COLO829 (cell line): ENCODE measurements around the gene AUNIP.
A peak's percentile ranks its signal among the peaks of the same experiment; 100 is the strongest.

Source experiments
- DNase-seq: peaks from one replicate; pipeline ENCODE4 v3.0.0; 2012; ENCODE audit warnings: low spot score

Gene AUNIP

DNA sequence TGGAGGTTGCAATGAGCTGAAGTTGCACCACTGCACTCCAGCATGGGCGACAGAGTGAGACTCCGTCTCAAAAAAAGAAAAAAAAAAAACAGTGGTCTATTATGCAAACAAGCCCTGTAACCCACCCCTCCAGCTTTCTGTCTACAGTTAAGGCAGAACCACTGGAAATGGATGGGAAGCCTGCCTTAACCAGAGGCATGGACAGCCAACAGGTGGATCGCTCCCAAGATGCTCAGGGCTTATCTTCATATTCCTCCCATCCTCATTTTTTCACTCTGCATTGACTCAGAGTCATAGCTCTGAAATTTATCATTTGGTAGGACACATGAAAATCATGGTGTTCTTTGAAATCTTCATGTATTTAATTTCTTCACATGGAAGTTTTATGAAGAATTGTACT, 30.8 kb downstream of the AUNIP start:
- no peak for DNase-seq

DNA sequence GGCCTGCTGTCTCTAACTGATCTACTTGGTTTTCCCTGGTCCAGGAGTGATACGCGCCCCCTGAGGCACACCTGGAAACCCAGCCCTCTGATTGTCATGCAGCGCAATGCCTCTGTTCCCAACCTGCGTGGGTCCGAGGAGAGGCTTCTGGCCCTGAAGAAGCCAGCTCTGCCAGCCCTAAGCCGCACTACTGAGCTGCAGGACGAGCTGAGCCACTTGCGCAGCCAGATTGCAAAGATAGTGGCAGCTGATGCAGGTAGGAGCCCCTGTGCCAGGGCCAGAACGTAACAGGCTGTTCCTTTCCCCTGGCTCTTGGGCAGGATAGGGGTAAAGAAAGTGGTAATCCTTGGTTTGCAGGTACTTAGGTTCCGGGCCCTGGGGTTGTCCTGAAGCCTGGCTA, 32.7 kb downstream of the AUNIP start:
- no peak for DNase-seq

DNA sequence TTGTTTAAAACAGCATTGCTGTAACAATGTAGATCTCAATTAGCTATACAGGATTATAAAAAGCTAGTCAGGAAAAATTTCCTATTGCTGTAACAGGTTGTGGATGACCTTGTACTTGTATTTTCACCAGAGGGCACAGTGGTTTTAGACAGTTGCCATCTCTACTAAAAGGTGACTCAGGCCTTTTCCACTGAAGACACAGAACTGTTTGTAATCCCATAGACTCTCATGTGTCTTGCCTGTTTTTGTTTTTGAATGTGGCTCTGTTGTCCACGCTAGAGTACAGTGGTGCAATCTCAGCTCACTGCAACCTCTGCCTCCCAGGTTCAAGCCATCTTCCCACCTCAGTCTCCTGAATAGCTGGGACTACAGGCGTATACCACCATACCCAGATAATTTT, 33.7 kb downstream of the AUNIP start:
- DNase-seq, result peak; percentile 67

DNA sequence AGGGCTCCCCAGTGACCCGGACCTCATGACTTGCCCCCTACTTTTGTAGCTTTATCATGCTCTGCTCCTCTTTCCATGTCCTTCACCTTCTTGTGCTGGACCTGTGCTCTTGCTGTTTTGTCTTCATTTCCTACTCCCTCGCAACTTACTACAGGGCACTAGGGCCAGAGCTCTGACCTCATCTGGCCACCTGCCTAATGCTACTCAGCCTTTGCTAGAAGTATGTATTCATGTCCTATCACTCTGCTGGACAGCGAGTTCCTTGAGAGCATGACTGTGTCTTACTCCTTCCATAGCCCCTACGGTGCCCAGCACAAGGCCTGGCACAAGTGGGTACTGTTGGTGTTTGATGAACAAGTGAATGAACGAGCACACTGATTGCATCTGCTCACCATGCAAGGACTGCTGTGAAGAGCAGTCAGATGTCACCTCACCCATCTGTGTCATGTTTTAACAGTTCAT, 37.6 kb downstream of the AUNIP start:
- no peak for DNase-seq

DNA sequence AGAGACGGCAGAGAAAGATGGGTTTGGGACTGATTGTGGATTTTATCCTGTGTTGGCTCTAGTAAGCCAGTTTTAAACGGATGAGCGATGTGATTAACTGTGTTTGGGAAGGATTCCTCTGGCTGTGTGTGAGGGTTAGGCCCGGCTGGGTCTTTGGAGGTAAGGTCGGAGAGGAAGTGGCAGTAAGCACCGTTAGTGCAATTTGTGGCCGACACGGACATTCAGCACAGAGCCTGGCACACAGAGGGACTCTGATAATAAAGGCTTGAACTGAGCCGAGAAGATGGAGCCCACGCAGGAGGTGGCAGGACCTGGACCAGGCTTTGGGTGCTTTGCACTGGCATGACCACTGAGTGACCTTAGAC, 38.2 kb downstream of the AUNIP start:
- no peak for DNase-seq

DNA sequence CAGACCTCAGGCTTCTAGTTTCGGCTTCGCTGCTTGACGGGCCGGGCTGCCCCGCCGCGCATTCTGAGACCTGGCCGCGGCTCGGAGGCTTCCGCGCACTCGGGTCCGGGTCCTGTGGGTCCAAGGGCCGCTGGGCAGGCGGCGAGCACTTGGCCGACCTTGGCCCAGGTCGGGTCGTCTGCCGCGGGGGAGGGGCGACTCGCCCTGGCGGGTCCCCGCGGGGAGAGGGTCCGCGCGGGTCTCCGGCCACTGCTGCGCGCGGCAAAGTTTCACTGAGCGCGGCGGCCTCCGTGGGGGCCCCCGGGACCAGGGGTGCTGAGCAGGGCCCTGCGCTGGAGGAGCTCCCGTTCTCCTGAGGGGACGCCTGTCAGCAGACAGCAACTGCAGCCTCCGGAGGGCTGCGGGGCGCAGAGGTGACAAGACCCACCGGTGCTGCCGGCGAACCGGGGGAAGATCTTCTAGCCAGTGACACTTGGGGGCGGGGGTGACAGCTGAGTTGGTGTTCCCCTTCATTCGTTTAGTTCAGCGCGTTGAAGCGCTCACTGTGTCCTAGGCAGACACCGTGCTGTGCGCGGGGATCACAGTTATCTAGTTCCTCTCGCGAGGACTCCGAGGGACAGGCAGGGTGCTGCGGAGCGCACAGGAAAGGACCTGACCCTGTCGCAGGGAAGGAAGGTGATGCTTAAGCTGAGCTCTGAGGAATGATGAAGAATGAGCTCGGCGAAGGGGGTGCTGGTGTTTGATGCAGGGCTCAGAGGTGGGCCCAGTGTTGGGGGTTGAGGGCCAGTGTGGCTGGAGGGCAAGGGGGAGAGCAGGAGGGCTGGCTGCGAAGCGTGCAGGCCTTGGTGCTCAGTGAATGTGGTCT, 38.8 kb downstream of the AUNIP start:
- peak; percentile 63 for DNase-seq

DNA sequence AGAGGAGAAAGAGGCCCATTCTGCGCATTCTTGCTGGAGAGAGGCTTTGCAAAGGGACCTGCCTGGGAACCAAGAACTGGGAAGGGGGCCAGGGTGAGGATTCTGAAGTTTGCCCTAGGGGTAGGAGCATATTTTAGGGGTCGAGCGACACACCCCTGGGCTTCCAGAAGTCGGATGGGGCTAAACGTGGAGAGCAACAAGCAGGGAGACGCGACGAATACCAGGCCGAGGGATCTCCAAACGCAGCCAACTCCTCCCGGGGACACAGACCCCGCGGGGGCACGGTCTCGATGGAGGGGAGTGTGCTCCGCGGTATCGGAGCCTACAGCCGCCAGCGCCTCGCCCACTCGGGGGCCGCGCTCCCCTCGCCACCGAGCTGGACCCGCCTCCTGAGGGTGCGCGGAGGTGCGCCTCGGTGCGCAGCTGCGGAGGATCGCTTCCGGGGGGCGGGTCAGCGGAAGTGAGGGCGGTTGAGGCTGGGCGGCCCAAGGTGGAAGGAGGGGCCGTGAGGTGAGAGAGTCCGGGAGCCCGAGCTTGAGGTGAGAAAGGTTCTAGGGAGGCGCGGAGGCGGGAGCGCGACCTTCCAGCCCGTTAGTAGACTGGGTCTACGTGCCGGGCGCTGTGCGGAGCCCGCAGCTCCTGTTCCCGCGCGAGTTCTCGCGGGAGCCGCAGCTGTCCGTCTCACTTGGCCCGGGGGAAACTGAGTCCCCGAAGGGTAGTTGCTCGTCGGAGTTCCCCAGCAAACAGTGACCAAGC, 39.6 kb downstream of the AUNIP start, which contains the start of gene MTFR1L:
MTFR1L (plus strand) TSS at position 464 of the 756 bp plus-strand sequence. CDS start 3,151 bp downstream, outside the sequence.
- peak; percentile 68 for DNase-seq

DNA sequence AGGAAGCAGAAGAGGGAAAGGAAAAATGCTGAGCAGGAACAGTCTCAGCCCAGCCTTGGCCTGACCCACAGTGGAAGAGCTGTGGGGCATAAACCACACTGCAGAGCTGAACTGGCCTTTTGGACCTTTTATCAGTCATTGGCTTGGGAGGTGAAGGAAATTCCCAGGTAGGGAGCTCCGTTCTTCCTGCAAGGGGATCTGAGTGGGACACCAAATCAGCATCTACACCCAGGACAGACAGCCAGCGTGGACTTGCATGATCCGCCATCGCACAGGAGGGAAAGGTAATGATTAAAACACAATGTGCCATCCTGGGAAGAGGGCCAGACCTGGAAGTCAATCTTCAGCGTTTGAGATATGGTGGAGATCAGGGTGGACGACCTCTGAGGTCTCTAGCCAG, 40.7 kb downstream of the AUNIP start:
- no peak for DNase-seq

DNA sequence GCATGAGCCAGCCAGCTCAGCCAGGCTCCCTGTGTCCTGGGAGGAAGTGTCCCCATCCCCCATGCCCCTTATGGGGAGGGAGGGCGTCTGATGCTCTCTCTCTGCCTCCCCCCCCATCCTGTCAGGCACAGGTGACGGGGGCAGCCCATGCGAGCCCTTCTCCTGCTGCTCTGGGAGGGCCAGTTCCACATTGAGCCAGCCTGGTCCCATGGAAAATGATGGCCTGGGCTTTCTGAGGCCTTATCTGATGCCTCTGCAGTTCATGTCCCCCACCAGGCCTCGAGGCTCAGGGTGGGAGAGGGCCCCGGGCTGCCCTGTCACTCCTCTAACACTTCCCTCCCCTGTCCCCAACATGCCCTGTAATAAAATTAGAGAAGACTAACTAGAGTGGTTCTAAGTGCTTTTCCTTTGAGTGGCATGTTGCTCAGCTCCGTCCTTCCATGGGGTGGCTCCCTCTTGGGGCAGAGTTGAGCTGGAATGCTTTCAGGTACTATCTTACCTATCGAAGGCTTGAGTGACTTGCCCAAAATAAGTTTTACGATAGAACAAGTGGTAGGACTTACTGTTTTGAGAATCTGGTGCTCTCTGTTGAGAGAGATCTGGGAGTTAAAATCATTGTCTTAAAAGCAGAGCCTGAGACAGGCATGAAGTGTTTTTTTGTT, 41.3 kb downstream of the AUNIP start:
- no peak for DNase-seq

DNA sequence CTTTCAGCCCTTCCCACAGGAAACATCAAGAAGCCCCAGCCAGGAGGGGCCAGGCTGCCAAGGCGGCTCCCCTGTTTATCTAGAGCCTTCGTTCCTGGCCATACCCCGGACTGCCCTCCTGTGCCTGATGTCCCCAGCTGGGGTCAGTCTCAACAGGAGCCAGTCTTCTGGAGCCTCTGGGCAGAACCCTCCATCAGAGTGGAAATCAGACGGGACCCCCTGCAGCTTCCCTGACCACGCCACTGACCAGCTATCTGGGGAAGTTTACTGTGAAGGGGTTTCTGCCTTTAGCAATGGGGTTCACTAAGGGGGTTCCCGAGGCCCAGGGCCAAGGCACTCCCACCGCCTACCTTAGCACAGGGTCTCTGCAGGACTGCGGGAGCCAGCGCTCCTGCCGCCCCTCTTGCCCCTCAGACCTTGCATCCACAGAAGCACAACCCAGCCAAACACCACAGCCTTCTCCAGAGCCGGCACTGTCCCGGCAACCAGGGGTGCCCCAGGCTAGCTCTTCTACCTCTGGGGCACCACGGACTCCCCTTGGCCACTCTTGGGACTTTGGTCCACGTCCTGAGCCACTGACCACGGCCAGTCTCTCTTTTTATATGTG, 43.0 kb downstream of the AUNIP start:
- no peak for DNase-seq

DNA sequence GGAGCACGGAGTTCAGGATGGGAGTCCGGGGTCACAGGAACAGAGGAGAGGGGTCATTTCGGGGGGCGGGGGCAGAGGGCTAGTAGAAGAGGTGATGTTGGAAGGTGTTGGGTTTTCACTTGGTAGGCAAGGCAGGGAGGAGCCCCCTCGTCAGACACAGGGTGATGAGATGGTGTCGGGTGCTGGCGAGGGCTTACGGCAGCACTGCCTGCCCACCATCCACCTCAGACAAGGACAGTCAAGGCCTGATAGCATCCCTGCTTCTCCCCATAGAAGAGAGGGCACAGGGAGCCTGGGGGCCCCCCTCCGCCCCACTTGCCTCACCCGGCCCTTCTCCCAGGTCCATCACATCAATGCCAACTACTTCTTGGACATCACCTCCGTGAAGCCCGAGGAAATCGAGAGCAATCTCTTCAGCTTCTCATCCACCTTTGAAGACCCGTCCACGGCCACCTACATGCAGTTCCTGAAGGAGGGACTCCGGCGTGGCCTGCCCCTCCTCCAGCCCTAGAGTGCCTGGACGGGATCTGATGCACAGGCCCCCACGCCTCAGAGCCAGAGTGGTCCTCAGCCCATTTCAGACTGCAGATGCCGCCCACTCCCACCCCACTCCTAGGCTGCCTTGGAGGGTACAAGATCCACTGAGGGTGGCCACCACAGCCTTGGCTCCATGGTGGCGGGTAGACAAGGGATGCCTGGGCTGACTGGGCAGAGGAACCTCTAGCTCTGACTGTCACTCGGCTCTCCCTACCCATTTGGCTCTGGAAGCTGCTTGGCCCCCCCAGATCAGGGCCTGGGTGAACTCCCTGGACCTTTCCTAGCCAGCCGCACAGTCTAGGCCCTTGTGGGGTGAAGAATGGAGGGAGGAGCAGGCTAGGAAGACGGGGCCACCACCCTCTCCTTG, 43.8 kb downstream of the AUNIP start:
- no peak for DNase-seq

DNA sequence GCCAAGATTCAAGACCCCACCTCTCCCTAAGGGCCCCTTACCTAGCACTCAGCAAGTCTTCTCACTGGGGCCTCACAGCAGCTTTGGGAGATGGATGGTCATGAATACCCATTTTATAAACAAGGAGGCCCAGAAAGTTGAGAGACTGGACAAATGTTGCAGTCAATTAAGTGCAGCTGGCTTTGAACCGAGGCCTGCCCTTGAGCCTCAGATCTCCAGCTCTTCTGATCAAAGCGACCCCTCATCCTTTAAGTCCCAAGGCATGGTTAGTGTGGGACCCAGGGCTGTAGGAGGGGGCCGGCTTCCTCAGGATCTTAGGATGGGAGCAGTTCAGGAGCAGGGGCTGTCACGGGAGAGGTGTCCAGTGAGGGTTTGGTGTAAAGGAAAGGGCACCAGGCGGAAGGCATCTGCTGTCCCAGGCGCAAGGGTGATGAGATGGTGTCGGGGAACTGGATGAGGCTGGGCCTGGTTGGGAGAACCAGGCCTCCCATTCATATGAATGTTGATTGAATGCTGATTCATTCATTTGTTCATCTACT, 44.6 kb downstream of the AUNIP start:
- no peak for DNase-seq

DNA sequence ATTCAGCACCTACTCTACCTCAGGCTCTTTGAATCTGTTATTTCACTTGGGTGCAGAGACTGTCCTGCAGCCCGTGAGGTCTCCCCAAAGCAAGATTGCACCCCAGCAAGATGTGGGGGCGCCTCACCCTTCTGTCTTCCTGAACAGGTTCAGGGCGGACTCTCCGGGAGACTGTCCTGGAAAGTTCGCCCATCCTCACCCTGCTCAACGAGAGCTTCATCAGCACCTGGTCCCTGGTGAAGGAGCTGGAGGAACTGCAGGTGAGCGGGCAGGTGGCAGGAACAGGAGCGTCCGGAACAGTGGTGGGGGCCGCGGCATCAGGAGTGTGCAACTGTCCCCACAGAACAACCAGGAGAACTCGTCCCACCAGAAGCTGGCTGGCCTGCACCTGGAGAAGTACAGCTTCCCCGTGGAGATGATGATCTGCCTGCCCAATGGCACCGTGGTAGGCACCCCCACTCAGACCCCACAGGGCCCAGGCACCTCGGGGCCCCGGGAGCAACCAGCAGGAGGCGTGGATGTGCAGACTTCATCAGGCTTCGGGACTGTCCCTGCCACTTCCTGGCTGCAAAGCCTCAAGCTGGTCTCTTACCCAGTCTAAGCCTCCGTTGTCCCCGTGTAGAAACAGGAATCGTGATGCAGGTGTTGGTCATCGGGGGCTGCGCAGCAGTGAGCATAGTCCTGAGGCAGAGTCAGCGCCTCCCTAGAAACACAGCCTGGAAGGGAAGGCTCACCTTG, 45.4 kb downstream of the AUNIP start:
- DNase-seq, result no peak

DNA sequence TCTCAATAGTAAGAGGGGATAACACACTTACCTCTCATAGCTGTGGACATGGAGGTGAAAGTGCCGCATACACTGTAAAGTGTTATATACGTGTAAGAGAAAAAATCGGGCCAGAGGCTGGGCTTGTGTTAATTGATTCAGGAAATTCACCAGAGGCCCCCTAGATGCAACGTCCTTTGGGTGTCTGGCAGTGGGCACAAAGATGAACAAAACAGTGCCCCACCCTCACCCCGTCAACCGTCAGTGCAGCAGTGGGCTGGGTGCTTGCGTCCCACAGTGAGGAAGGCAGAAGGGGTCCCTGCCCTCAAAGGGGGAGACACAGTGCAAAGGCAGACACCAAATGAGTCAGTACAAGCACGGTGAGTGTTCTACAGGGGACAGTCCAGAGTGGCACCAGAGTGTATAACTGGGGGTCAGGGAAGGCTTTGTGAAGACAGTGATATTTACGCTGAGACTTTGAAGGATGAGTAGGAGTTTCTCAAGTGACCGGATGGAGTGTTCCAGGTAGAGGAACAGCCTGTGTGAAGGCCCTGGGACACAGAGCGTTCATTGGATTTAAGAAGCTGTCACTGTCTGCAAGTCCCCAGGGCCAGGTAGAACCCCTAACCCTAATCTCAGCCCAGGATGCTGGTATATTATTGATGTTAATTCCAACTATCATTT, 46.1 kb downstream of the AUNIP start:
- DNase-seq, result no peak

DNA sequence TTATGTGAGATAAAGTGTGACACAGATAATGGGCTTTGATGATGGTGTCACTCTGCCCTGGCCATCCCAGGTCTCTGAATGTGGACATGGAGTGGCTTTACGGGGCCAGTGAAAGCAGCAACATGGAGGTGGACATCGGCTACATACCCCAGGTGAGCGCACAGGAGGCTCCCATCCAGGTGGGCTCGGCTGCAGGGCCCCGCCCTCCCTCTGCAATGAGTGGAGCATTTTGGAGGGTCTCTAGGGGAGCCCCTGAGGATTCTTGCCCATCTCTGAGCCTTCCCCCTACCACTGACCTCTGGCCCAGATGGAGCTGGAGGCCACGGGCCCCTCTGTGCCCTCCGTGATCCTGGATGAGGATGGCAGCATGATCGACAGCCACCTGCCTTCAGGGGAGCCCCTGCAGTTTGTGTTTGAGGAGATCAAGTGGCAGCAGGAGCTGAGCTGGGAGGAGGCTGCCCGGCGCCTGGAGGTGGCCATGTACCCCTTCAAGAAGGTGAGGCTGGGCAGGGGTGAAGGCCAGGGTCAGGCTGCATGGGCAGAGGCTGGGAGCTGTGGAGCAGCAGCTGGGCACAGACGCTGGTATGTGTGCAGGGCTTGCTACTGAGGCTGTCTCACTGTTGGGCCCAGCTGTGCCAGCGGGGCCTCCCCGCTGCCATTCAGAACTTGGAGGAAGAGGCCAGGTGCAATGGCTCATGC, 47.7 kb downstream of the AUNIP start:
- no peak for DNase-seq

DNA sequence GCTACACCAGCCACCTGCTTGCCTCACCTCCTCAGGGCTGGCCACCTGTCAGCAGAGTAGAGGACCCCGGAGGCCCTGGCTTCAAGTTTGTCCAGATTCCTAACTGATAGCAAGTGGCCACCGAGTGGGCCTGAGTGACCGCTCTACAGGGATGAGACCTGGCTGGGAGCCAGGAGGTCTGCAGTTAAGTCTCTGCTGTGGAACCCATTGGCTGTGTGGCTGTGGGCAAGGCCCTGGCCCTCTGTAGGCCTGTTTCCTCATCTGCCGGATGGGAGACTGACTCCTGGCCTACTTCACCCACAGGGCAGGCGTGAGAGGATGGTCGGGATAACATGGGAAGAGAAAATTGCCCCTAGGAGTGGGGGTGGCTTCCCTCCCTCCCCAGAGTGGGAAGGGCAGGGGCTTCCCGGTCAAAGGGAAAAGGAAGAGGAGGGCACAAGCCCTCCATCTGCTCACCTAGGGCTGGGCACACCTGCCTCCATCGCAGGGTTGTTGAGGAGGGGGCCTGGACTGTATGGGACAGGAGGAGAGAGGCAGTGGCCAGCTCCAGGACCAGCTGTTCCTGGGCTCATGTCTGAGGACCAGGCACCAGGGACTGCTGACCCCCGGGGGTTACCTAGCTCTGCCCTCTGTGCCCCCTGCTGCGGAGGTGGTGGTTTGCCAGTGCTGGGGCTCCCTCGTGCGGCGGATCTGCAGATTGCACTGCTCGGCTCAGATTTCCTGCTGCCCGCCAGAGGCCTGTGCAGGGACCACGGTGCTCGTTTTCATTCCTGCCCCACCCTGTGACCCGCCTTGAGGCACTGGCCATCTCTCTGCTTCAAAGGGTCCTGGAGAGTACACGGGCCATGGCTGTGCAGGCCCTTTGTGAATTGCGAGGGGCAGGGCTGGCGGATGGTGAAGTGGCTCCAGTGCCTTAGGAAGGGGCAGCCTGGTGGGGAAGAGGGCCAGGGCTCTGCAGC, 48.6 kb downstream of the AUNIP start:
- no peak for DNase-seq

DNA sequence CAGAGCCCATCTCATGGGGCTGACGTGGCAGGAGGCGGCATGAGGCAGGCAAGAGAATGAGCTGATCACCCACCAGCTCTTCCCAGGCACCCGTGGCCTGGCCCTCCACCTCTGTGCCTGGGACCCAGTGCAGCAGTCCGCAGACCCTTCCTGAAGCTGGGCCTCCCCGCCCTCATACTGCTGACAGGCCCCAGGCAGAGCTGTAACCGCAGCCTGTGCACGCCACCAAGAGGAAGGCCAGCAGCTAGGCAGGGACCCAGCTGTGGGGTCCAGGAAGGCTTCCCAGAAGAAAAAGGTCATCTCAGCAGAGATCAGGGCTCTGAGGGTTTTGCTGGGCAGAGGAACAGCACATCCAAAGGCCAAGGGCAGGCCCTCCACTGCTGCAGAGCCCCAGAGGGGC, 49.3 kb downstream of the AUNIP start:
- DNase-seq, result no peak
